HepG2 (cell line): ENCODE data around the gene CCNT2. TPM values are rescaled to one million over a fixed set of nuclear protein-coding genes. Genes with fewer than 3 reads are reported as not detected.

Experiments
- GTF2F1 ChIP-seq: fragments of 150-350 bp; IDR thresholded peaks from 2 replicates; pipeline ENCODE4 v1.6.1; 2014; ENCODE audit warnings: low read length
- KDM5B ChIP-seq: sonication (generic); formaldehyde crosslinking; IDR thresholded peaks from 2 replicates; pipeline ENCODE4 v1.4.0; 2020; ENCODE audit warnings: missing genetic modification reagents, mild to moderate bottlenecking, borderline replicate concordance
- MAF1 ChIP-seq: sonication (generic); formaldehyde crosslinking; IDR thresholded peaks from 2 replicates; pipeline ENCODE4 v1.5.0; 2020; ENCODE audit warnings: missing genetic modification reagents, borderline replicate concordance
- NFIB ChIP-seq: sonication (generic); formaldehyde crosslinking; IDR thresholded peaks from 2 replicates; pipeline ENCODE4 v1.9.0; 2021; ENCODE audit warnings: missing genetic modification reagents, mild to moderate bottlenecking, borderline replicate concordance
- PAXIP1 ChIP-seq: sonication (generic); formaldehyde crosslinking; conservative IDR thresholded peaks from 2 replicates; pipeline ENCODE4 v1.4.0; 2020; ENCODE audit warnings: mild to moderate bottlenecking, missing genetic modification reagents, moderate library complexity
- UBTF ChIP-seq: sonication (generic); formaldehyde crosslinking; IDR thresholded peaks from 2 replicates; pipeline ENCODE4 v1.4.0; 2020; ENCODE audit warnings: mild to moderate bottlenecking, missing genetic modification reagents
- ZBTB8A ChIP-seq: sonication (generic); formaldehyde crosslinking; IDR thresholded peaks from 2 replicates; pipeline ENCODE4 v1.4.0; 2020; ENCODE audit warnings: mild to moderate bottlenecking, low read depth, missing genetic modification reagents, borderline replicate concordance
- ZNF260 ChIP-seq: sonication (generic); formaldehyde crosslinking; IDR thresholded peaks from 2 replicates; pipeline ENCODE4 v1.4.0; 2020; ENCODE audit warnings: missing genetic modification reagents, low read depth, mild to moderate bottlenecking, borderline replicate concordance
- polyA plus RNA-seq, 8 experiments: library from polyadenylated mRNA; depleted of rRNA in 3 of 8; stranded (reverse) in 7 of 8; unstranded in 1 of 8; fragments of >200 nt; fragmentation: Illumina TruSeq in 4 of 8; extraction: Trizol in 4 of 8; gene quantifications; 2 replicates each; pipeline versions ENCODE4 v1.2.1 to v1.2.3, GENCODE V29; 2011 to 2016; ENCODE audit warnings: low read depth in 4 of 8, missing spikeins in 1 of 8, mixed read lengths in 1 of 8; ENCODE audit not compliant: insufficient read depth in 1 of 8
- total RNA-seq, 5 experiments: library from RNA; depleted of rRNA; stranded (reverse); fragments of >200 nt; fragmentation: Illumina TruSeq; extraction: Trizol; gene quantifications; 2 replicates each; pipeline ENCODE4 v1.2.3, GENCODE V29; 2016; ENCODE audit warnings: low read depth in 1 of 5

Gene CCNT2
- total and polyA plus RNA-seq, 2 of the 13 experiments (the other 11 are each of a cell fraction or from before 2014, with no cell fraction given): 22.1 to 34.4 TPM

GRCh38 chr2:134950886-134951285 lies 32.3 kb downstream of the CCNT2 start (continued):
- TF ChIP-seq PAXIP1 (CRISPR knock-in tag) (no peak), MAF1 (CRISPR knock-in tag) (no peak), ZBTB8A (CRISPR knock-in tag) (no peak), NFIB (no peak), UBTF (CRISPR knock-in tag) (no peak), ZNF260 (CRISPR knock-in tag) (no peak), GTF2F1 (no peak), KDM5B (CRISPR knock-in tag) (no peak)
- TF ChIP-seq, all 625 proteins: peak for 0
